ENCODE data around the gene GJA4.

- TF ChIP-seq, protein P1, sequence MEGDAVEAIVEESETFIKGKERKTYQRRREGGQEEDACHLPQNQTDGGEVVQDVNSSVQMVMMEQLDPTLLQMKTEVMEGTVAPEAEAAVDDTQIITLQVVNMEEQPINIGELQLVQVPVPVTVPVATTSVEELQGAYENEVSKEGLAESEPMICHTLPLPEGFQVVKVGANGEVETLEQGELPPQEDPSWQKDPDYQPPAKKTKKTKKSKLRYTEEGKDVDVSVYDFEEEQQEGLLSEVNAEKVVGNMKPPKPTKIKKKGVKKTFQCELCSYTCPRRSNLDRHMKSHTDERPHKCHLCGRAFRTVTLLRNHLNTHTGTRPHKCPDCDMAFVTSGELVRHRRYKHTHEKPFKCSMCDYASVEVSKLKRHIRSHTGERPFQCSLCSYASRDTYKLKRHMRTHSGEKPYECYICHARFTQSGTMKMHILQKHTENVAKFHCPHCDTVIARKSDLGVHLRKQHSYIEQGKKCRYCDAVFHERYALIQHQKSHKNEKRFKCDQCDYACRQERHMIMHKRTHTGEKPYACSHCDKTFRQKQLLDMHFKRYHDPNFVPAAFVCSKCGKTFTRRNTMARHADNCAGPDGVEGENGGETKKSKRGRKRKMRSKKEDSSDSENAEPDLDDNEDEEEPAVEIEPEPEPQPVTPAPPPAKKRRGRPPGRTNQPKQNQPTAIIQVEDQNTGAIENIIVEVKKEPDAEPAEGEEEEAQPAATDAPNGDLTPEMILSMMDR (IDR thresholded peaks at IDR 0.05; ENCODE audit: control extremely low read depth in 1 of 3, insufficient read depth in 1 of 3, low read depth in 1 of 3, low read length in 3 of 3), result no peak
- TF ChIP-seq SIX5 (IDR thresholded peaks at IDR 0.05; ENCODE audit: low read depth, low read length) (no peak), GTF2F1 (IDR thresholded peaks at IDR 0.05; ENCODE audit: borderline replicate concordance, low read depth, low read length) (no peak), CEBPB (IDR thresholded peaks at IDR 0.05; ENCODE audit: low read depth, low read length) (no peak), SUZ12 (IDR thresholded peaks at IDR 0.05; ENCODE audit: low read length) (no peak), RFX5 (IDR thresholded peaks at IDR 0.05; ENCODE audit: borderline replicate concordance, low read depth, low read length) (no peak), POLR2A (IDR thresholded peaks at IDR 0.05; ENCODE audit: control extremely low read depth in 1 of 2, low read depth in 2 of 2, low read length in 2 of 2) (no peak)
Measured at GRCh38 chr1:34790985-34791384, 1.8 kb upstream of the GJA4 start.
